Measurements from ENCODE around the gene TTC13.

GRCh38 chr1:230875370-230875769 is 103.3 kb downstream of the TTC13 start:
- TF ChIP-seq POLR2A (IDR thresholded peaks at IDR 0.05) (no peak), CTCF (IDR thresholded peaks at IDR 0.05) (no peak)
